GM12878 (cell line): ENCODE measurements around the gene CALB2. TPM values are rescaled to one million over a fixed set of nuclear protein-coding genes. Genes with fewer than 3 reads are reported as not detected.

Experiments
- ATAC-seq: fragments of 200-7000 bp; cut with Tn5 transposase; 3 replicates; pipeline ENCODE4 v1.9.1; 2020; ENCODE audit warnings: mild to moderate bottlenecking, moderate library complexity
- BruUV-seq: library from RNA; stranded (reverse); fragments of 400-500 nt; replicated peaks from 2 replicates; lab custom pipeline; 2021; lab: Mats Ljungman, UMichigan
- CTCF ChIA-PET: fragments of 300-600 bp; sonication (Branson Sonifier 250); formaldehyde crosslinking; extraction: SDS; loops from one replicate; lab custom pipeline; 2021; ENCODE audit warnings: inconsistent platforms; lab: Yijun Ruan, JAX
- POLR2A ChIA-PET: fragments of 350-600 bp; formaldehyde crosslinking; extraction: SDS; loops from one replicate; lab custom pipeline; 2021; ENCODE audit warnings: inconsistent platforms; lab: Charles Lee
- RAD21 ChIA-PET: fragments of 300-600 bp; sonication (Branson Sonifier 250); formaldehyde crosslinking; loops from one replicate; lab custom pipeline; 2023; ENCODE audit warnings: antibody characterized with exemption; ENCODE audit not compliant: unreplicated experiment; lab: Charles Lee
- SMC1A ChIA-PET: fragments of 300-600 bp; sonication (Branson Sonifier 250); formaldehyde crosslinking; loops from one replicate; lab custom pipeline; 2023; ENCODE audit not compliant: unreplicated experiment, uncharacterized antibody; lab: Charles Lee
- DNase-seq: peaks from one replicate; pipeline ENCODE4 v3.0.0-alpha.2; 2011; ENCODE audit warnings: low read depth, low spot score
- FAIRE-seq: peaks from 3 replicates; lab custom pipeline; 2011; peaks lifted over from hg19 to GRCh38; lab: Jason Lieb, UNC
- H2AFZ ChIP-seq: 2 replicates; pipeline ENCODE4 v1.6.0; 2011; ENCODE audit warnings: low read depth, low read length, control low read depth; ENCODE audit not compliant: control insufficient read depth
- H3K27ac ChIP-seq: 2 replicates; pipeline ENCODE4 v1.5.1; 2011; ENCODE audit warnings: control low read depth; ENCODE audit not compliant: control insufficient read depth, insufficient read depth
- H3K27me3 ChIP-seq, 2 experiments: replicated peaks in 1 of 2; 2 replicates each; pipeline versions ENCODE4 v1.6.0 to v1.6.1; 2011; ENCODE audit warnings: low read length in 1 of 2; ENCODE audit not compliant: control insufficient read depth in 2 of 2, insufficient read depth in 2 of 2
- H3K36me3 ChIP-seq, 2 experiments: 2 replicates each; pipeline ENCODE4 v1.5.1; 2011; ENCODE audit warnings: low read length in 1 of 2; ENCODE audit not compliant: control insufficient read depth in 2 of 2, insufficient read depth in 2 of 2
- H3K4me1 ChIP-seq: 2 replicates; pipeline ENCODE4 v1.6.1; 2011; ENCODE audit warnings: mild to moderate bottlenecking, low read length, moderate library complexity, mixed read lengths; ENCODE audit not compliant: control insufficient read depth, insufficient read depth
- H3K4me2 ChIP-seq: 2 replicates; pipeline ENCODE4 v1.6.0; 2011; ENCODE audit warnings: control low read depth; ENCODE audit not compliant: control insufficient read depth, insufficient read depth
- H3K4me3 ChIP-seq: fragments of 200-600 bp; sonication (generic); 2 replicates; pipeline ENCODE4 v1.5.1; 2016
- H3K79me2 ChIP-seq: 2 replicates; pipeline ENCODE4 v1.6.0; 2011; ENCODE audit warnings: low read length; ENCODE audit not compliant: control insufficient read depth, insufficient read depth
- H3K9ac ChIP-seq: 2 replicates; pipeline ENCODE4 v1.8.0; 2011; ENCODE audit warnings: low read length, control low read depth, mixed read lengths; ENCODE audit not compliant: control insufficient read depth, insufficient read depth
- H3K9me3 ChIP-seq: replicated peaks from 3 replicates; pipeline ENCODE4 v1.5.1; 2011; ENCODE audit warnings: mild to moderate bottlenecking, low read length; ENCODE audit not compliant: control insufficient read depth, insufficient read depth
- H4K20me1 ChIP-seq: 2 replicates; pipeline ENCODE4 v1.6.0; 2011; ENCODE audit not compliant: control insufficient read depth, insufficient read depth
- ASH2L ChIP-seq: fragments of 300-600, 200-600 bp; sonication (generic); IDR thresholded peaks from 2 replicates; pipeline ENCODE4 v1.6.1; 2017; ENCODE audit warnings: low read depth, mild to moderate bottlenecking, borderline replicate concordance
- BCL11A ChIP-seq: IDR thresholded peaks from 2 replicates; pipeline ENCODE4 v1.6.1; 2011; ENCODE audit warnings: low read depth, low read length
- CREM ChIP-seq: IDR thresholded peaks from 2 replicates; pipeline ENCODE4 v1.6.1; 2014; ENCODE audit warnings: antibody characterized with exemption, low read depth
- DPF2 ChIP-seq: fragments of 450-650 bp; IDR thresholded peaks from 2 replicates; pipeline ENCODE4 v1.6.1; 2017; ENCODE audit warnings: mild to moderate bottlenecking
- HDAC2 ChIP-seq: fragments of 200-600 bp; sonication (generic); IDR thresholded peaks from 2 replicates; pipeline ENCODE4 v1.6.1; 2017
- KLF5 ChIP-seq: fragments of 450-650 bp; IDR thresholded peaks from 2 replicates; pipeline ENCODE4 v1.6.1; 2014; ENCODE audit warnings: mild to moderate bottlenecking; ENCODE audit not compliant: partially characterized antibody
- MTA2 ChIP-seq: fragments of 450-650 bp; IDR thresholded peaks from 2 replicates; pipeline ENCODE4 v1.6.1; 2016; ENCODE audit warnings: low read depth, mild to moderate bottlenecking, moderate library complexity
- MXI1 ChIP-seq: fragments of 150-350 bp; IDR thresholded peaks from 2 replicates; pipeline ENCODE4 v1.6.1; 2011; ENCODE audit warnings: low read depth, mild to moderate bottlenecking, inconsistent platforms, low read length, improper control_type of control experiment
- NFYB ChIP-seq: IDR thresholded peaks from 2 replicates; pipeline ENCODE4 v1.6.1; 2011; ENCODE audit warnings: low read depth, mild to moderate bottlenecking, low read length, improper control_type of control experiment, moderate library complexity; ENCODE audit not compliant: insufficient read depth
- RCOR1 ChIP-seq: conservative IDR thresholded peaks from 2 replicates; pipeline ENCODE4 v1.6.1; 2012; ENCODE audit warnings: low read depth, low read length, improper control_type of control experiment
- SMAD5 ChIP-seq: IDR thresholded peaks from 2 replicates; pipeline ENCODE4 v1.6.1; 2016; ENCODE audit warnings: antibody characterized with exemption, low read depth
- TCF7 ChIP-seq: IDR thresholded peaks from 2 replicates; pipeline ENCODE4 v1.6.1; 2014; ENCODE audit warnings: antibody characterized with exemption, borderline replicate concordance
- whole genome bisulfite sequencing: methylation state at CpG from one replicate; pipeline ENCODE4 v1.1.6; 2016; ENCODE audit warnings: low lambda C conversion rate; ENCODE audit not compliant: insufficient replicate concordance, insufficient coverage; ENCODE audit errors: missing lambda C conversion rate; 5-methylcytosine and 5-hydroxymethylcytosine counted together
- in situ Hi-C: fragments of 300-500 bp; cut with MboI; formaldehyde crosslinking; loops from 9 replicates; pipeline ENCODE4 v1.14.3; 2018; ENCODE audit warnings: mixed read lengths
- intact Hi-C: fragments of 100-400 bp; cut with micrococcal nuclease; formaldehyde crosslinking; loops from one replicate; pipeline ENCODE4 v1.14.2; 2022; ENCODE audit not compliant: unreplicated experiment
- polyA plus RNA-seq, 11 experiments: library from polyadenylated mRNA; depleted of rRNA in 4 of 11; unstranded in 6 of 11; stranded (reverse) in 5 of 11; fragments of >200 nt; fragmentation: Nextera tagmentation in 4 of 11; fragmentation: Illumina TruSeq in 1 of 11; extraction: Ambion mirVana in 4 of 11; extraction: Trizol in 1 of 11; gene quantifications; 1 replicate in 1 of 11; 2 replicates in 10 of 11; pipeline versions ENCODE4 v1.2.1 to v1.2.3, GENCODE V29; 2011 to 2016; ENCODE audit warnings: inconsistent platforms in 2 of 11, missing spikeins in 2 of 11, low read depth in 1 of 11
- total RNA-seq, 4 experiments: library from RNA; depleted of rRNA in 3 of 4; stranded (reverse); fragments of >200 nt in 3 of 4; fragmentation: Illumina TruSeq in 1 of 4; extraction: Trizol in 1 of 4; gene quantifications; 2 replicates each; pipeline versions ENCODE4 v1.2.1 to v1.2.3, GENCODE V29; 2013 to 2021
- TF ChIP-seq, protein P1 (sequence below): IDR thresholded peaks from 2 replicates; pipeline ENCODE4 v1.6.1; 2012; ENCODE audit warnings: improper control_type of control experiment, low read depth, low read length; ENCODE audit not compliant: insufficient replicate concordance
- TF ChIP-seq, protein P2 (sequence below): IDR thresholded peaks from 2 replicates; pipeline ENCODE4 v1.6.1; 2011; ENCODE audit warnings: borderline replicate concordance, low read depth, mild to moderate bottlenecking, moderate library complexity, low read length; ENCODE audit not compliant: insufficient read depth, poor library complexity, severe bottlenecking

CALB2 gene
- total and polyA plus RNA-seq, 10 of the 15 experiments (the other 5 are each of a cell fraction or from before 2014, with no cell fraction given): not detected

- TF ChIP-seq, protein P1, sequence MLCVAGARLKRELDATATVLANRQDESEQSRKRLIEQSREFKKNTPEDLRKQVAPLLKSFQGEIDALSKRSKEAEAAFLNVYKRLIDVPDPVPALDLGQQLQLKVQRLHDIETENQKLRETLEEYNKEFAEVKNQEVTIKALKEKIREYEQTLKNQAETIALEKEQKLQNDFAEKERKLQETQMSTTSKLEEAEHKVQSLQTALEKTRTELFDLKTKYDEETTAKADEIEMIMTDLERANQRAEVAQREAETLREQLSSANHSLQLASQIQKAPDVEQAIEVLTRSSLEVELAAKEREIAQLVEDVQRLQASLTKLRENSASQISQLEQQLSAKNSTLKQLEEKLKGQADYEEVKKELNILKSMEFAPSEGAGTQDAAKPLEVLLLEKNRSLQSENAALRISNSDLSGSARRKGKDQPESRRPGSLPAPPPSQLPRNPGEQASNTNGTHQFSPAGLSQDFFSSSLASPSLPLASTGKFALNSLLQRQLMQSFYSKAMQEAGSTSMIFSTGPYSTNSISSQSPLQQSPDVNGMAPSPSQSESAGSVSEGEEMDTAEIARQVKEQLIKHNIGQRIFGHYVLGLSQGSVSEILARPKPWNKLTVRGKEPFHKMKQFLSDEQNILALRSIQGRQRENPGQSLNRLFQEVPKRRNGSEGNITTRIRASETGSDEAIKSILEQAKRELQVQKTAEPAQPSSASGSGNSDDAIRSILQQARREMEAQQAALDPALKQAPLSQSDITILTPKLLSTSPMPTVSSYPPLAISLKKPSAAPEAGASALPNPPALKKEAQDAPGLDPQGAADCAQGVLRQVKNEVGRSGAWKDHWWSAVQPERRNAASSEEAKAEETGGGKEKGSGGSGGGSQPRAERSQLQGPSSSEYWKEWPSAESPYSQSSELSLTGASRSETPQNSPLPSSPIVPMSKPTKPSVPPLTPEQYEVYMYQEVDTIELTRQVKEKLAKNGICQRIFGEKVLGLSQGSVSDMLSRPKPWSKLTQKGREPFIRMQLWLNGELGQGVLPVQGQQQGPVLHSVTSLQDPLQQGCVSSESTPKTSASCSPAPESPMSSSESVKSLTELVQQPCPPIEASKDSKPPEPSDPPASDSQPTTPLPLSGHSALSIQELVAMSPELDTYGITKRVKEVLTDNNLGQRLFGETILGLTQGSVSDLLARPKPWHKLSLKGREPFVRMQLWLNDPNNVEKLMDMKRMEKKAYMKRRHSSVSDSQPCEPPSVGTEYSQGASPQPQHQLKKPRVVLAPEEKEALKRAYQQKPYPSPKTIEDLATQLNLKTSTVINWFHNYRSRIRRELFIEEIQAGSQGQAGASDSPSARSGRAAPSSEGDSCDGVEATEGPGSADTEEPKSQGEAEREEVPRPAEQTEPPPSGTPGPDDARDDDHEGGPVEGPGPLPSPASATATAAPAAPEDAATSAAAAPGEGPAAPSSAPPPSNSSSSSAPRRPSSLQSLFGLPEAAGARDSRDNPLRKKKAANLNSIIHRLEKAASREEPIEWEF: no peak
- no peak for TF ChIP-seq HDAC2
- no peak for TF ChIP-seq NFYB
- no peak for TF ChIP-seq DPF2
- no peak for TF ChIP-seq TCF7
Measured at GRCh38 chr16:71428883-71429282, 70.4 kb downstream of the CALB2 start (continued).

GRCh38 chr16:71429581-71429980, 71.1 kb downstream of the CALB2 start:
- no peak for TF ChIP-seq MTA2
- no peak for TF ChIP-seq ASH2L
- no peak for TF ChIP-seq NFYB
- no peak for TF ChIP-seq MXI1
- TF ChIP-seq, protein P2, sequence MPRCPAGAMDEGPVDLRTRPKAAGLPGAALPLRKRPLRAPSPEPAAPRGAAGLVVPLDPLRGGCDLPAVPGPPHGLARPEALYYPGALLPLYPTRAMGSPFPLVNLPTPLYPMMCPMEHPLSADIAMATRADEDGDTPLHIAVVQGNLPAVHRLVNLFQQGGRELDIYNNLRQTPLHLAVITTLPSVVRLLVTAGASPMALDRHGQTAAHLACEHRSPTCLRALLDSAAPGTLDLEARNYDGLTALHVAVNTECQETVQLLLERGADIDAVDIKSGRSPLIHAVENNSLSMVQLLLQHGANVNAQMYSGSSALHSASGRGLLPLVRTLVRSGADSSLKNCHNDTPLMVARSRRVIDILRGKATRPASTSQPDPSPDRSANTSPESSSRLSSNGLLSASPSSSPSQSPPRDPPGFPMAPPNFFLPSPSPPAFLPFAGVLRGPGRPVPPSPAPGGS: no peak
- no peak for TF ChIP-seq SMAD5
- no peak for TF ChIP-seq KLF5
- no peak for TF ChIP-seq RCOR1
- no peak for TF ChIP-seq CREM
- no peak for TF ChIP-seq BCL11A
- WGBS: 7% methylated on average over 3 of the region's 3 CpGs
- Histone ChIP-seq H4K20me1 (peaks cover 3% of the 10 kb centered on the region; the same call in 1 of the 2 replicates), H3K27me3 (no peaks in the 10 kb centered on the region; a peak in 1 of 4 replicates), H2AFZ (no peak overlapping the region), H3K36me3 (no peaks in the 10 kb centered on the region), H3K9me3 (no peaks in the 10 kb centered on the region), H3K9ac (no peak overlapping the region), H3K4me2 (no peak overlapping the region), H3K27ac (no peak overlapping the region), H3K4me1 (no peaks in the 10 kb centered on the region), H3K4me3 (no peak overlapping the region), H3K79me2 (no peaks in the 10 kb centered on the region)
- POLR2A ChIA-PET: no interaction called here
- intact Hi-C loops (no loop called here), in situ Hi-C loops (no loop called here)
- RAD21 ChIA-PET: interaction anchor here (1.3 kb wide), 1 partner anchor 181 kb away, joined by 5 read pairs; no protein-coding TSS in a partner anchor
- SMC1A ChIA-PET: interaction anchor here (1.6 to 2.0 kb wide), 2 partner anchors 17 to 72 kb away, joined by 5 to 8 read pairs; no protein-coding TSS in a partner anchor
- DNase-seq (no peak), ATAC-seq (no peak), FAIRE-seq (no peak)
- CTCF ChIA-PET: interaction anchor here (0.6 to 1.7 kb wide), 6 partner anchors 10 to 1579 kb away, joined by 3 to 5 read pairs (median 3); no protein-coding TSS in a partner anchor
- no TSS peak for BruUV-seq
